ENCODE data around the gene MXI1.

DNA sequence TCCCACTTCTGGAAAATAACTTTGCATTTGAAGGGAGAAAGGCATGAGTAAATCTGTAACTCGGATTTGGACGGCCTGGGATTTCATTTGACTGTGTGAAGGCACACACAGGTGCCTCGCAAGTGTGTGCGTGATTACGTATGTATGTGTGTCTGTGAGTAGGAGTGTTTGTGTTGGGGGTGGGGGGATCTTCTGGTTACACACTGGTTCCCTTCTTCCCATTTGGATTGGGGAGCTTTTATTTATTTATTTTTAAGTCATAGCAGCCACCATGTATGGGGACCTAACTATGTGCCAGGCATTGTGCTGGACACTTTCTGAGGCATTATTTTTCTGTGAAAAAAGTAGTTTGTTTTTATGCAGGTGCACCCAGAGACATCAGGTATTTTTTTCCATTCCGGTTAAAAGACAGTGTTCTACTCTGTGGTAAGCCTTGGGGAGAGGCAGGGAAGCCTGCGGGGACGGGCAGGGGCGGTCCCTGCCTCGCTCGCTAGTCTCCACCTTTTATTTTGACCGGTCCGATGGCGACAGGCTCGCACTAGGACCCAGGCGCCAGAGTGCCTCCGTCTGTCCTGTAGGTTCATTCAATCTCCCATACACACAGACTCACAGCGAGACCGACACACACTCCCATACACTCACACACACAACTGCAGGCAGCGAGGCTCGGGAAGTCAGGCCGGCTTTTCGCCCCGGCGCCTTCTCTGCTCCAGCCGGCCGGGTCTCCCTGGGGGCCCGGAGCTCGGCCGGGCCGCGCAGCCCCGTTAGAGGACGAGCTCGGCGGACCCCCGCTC, at the start of gene MXI1:
- TF ChIP-seq, protein P1, sequence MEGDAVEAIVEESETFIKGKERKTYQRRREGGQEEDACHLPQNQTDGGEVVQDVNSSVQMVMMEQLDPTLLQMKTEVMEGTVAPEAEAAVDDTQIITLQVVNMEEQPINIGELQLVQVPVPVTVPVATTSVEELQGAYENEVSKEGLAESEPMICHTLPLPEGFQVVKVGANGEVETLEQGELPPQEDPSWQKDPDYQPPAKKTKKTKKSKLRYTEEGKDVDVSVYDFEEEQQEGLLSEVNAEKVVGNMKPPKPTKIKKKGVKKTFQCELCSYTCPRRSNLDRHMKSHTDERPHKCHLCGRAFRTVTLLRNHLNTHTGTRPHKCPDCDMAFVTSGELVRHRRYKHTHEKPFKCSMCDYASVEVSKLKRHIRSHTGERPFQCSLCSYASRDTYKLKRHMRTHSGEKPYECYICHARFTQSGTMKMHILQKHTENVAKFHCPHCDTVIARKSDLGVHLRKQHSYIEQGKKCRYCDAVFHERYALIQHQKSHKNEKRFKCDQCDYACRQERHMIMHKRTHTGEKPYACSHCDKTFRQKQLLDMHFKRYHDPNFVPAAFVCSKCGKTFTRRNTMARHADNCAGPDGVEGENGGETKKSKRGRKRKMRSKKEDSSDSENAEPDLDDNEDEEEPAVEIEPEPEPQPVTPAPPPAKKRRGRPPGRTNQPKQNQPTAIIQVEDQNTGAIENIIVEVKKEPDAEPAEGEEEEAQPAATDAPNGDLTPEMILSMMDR (conservative IDR thresholded peaks at IDR 0.05; ENCODE audit: low read length) = no peak
- TF ChIP-seq EZH2phosphoT487 (IDR thresholded peaks at IDR 0.05; ENCODE audit: borderline replicate concordance, low read depth, low read length) = no peak

All from OCI-LY7 (cell line).